H9 (cell line): Measurements from ENCODE around the gene DOC2A. TPM values are rescaled to one million over a fixed set of nuclear protein-coding genes. Genes with fewer than 3 reads are reported as not detected.

ENCODE experiments used
- DNase-seq: peaks from one replicate; pipeline ENCODE4 v3.0.0-alpha.2; 2017
- H2AFZ ChIP-seq: one replicate; pipeline ENCODE4 v1.6.1; 2013; ENCODE audit warnings: mild to moderate bottlenecking, low read length, control low read depth, moderate library complexity
- H2AK5ac ChIP-seq: 2 replicates; pipeline ENCODE4 v1.6.1; 2013; ENCODE audit warnings: low read length, control low read depth, mixed read lengths; ENCODE audit not compliant: insufficient read length
- H2BK120ac ChIP-seq: one replicate; pipeline ENCODE4 v1.6.1; 2013; ENCODE audit warnings: low read depth, mild to moderate bottlenecking, low read length, control low read depth, inconsistent platforms; ENCODE audit not compliant: poor library complexity, severe bottlenecking
- H2BK12ac ChIP-seq: 2 replicates; pipeline ENCODE4 v1.6.1; 2013; ENCODE audit warnings: low read length, control low read depth, mixed read lengths, low read depth; ENCODE audit not compliant: insufficient read length
- H2BK15ac ChIP-seq: 2 replicates; pipeline ENCODE4 v1.6.1; 2013; ENCODE audit warnings: low read depth, low read length, control low read depth
- H2BK20ac ChIP-seq: one replicate; pipeline ENCODE4 v1.6.1; 2013; ENCODE audit warnings: low read depth, mild to moderate bottlenecking, low read length, control low read depth, inconsistent platforms; ENCODE audit not compliant: poor library complexity, severe bottlenecking
- H2BK5ac ChIP-seq: 2 replicates; pipeline ENCODE4 v1.6.1; 2013; ENCODE audit warnings: low read length, control low read depth, mixed read lengths; ENCODE audit not compliant: insufficient read length
- H3K14ac ChIP-seq: 2 replicates; pipeline ENCODE4 v1.6.1; 2013; ENCODE audit warnings: low read length, control low read depth; ENCODE audit not compliant: insufficient read depth
- H3K18ac ChIP-seq: 2 replicates; pipeline ENCODE4 v1.6.1; 2013; ENCODE audit warnings: low read depth, mild to moderate bottlenecking, mixed read lengths, low read length, control low read depth; ENCODE audit not compliant: insufficient read length
- H3K23ac ChIP-seq: 2 replicates; pipeline ENCODE4 v1.6.1; 2013; ENCODE audit warnings: low read length, control low read depth, mixed read lengths, low read depth; ENCODE audit not compliant: insufficient read length
- H3K23me2 ChIP-seq: 2 replicates; pipeline ENCODE4 v1.6.1; 2013; ENCODE audit warnings: low read depth, mild to moderate bottlenecking, mixed read lengths, low read length, control low read depth; ENCODE audit not compliant: insufficient read length, poor library complexity, severe bottlenecking
- H3K27ac ChIP-seq: 2 replicates; pipeline ENCODE4 v1.5.1; 2013; ENCODE audit warnings: low read length, control low read depth, mixed read lengths, low read depth; ENCODE audit not compliant: insufficient read length
- H3K27me3 ChIP-seq: 2 replicates; pipeline ENCODE4 v1.6.1; 2013; ENCODE audit warnings: low read length, control low read depth, inconsistent platforms; ENCODE audit not compliant: insufficient read depth
- H3K4ac ChIP-seq: 2 replicates; pipeline ENCODE4 v1.6.1; 2013; ENCODE audit warnings: low read depth, mild to moderate bottlenecking, control low read depth, inconsistent platforms, low read length, moderate library complexity
- H3K4me1 ChIP-seq: 2 replicates; pipeline ENCODE4 v1.6.1; 2013; ENCODE audit warnings: low read length, control low read depth, inconsistent platforms; ENCODE audit not compliant: insufficient read depth
- H3K4me2 ChIP-seq: 2 replicates; pipeline ENCODE4 v1.6.1; 2013; ENCODE audit warnings: low read length, control low read depth, mixed read lengths; ENCODE audit not compliant: insufficient read length, insufficient read depth
- H3K56ac ChIP-seq: 2 replicates; pipeline ENCODE4 v1.6.1; 2013; ENCODE audit warnings: low read depth, mild to moderate bottlenecking, mixed read lengths, low read length, control low read depth; ENCODE audit not compliant: insufficient read length
- H3K79me1 ChIP-seq: 2 replicates; pipeline ENCODE4 v1.6.1; 2013; ENCODE audit warnings: low read depth, mild to moderate bottlenecking, moderate library complexity, low read length, control low read depth, inconsistent platforms; ENCODE audit not compliant: insufficient read depth, poor library complexity, severe bottlenecking
- H3K79me2 ChIP-seq: 2 replicates; pipeline ENCODE4 v1.6.1; 2013; ENCODE audit warnings: low read length, control low read depth, inconsistent platforms; ENCODE audit not compliant: insufficient read depth
- H3K9ac ChIP-seq: 2 replicates; pipeline ENCODE4 v1.6.1; 2013; ENCODE audit warnings: low read length, control low read depth, mixed read lengths; ENCODE audit not compliant: insufficient read length; ENCODE audit errors: extremely low read depth
- H3K9me3 ChIP-seq: one replicate; pipeline ENCODE4 v1.6.1; 2013; ENCODE audit warnings: low read depth, low read length, inconsistent platforms; ENCODE audit not compliant: control insufficient read depth
- H3T11ph ChIP-seq: one replicate; pipeline ENCODE4 v1.6.1; 2013; ENCODE audit warnings: mild to moderate bottlenecking, low read length, control low read depth, inconsistent platforms
- H4K20me1 ChIP-seq: one replicate; pipeline ENCODE4 v1.6.1; 2013; ENCODE audit not compliant: control insufficient read depth, insufficient read length, insufficient read depth
- H4K5ac ChIP-seq: 2 replicates; pipeline ENCODE4 v1.6.1; 2013; ENCODE audit warnings: low read depth, mild to moderate bottlenecking, mixed read lengths, low read length, control low read depth; ENCODE audit not compliant: insufficient read length
- H4K8ac ChIP-seq: replicated peaks from 2 replicates; pipeline ENCODE4 v1.6.1; 2013; ENCODE audit warnings: low read length, control low read depth, mixed read lengths, low read depth; ENCODE audit not compliant: insufficient read length
- H4K91ac ChIP-seq: 2 replicates; pipeline ENCODE4 v1.6.1; 2013; ENCODE audit warnings: low read depth, mild to moderate bottlenecking, moderate library complexity, mixed read lengths, low read length, control low read depth; ENCODE audit not compliant: insufficient read length
- H3K27ac Mint-ChIP-seq, 3 experiments: 2 replicates in 2 of 3; 3 replicates in 1 of 3; pipeline ENCODE4 v1.8.0; 2020 to 2021; ENCODE audit warnings: mixed read lengths in 3 of 3, mild to moderate bottlenecking in 1 of 3, moderate library complexity in 1 of 3
- H3K27me3 Mint-ChIP-seq: 2 replicates; pipeline ENCODE4 v1.8.0; 2021; ENCODE audit warnings: low read depth, mild to moderate bottlenecking, moderate library complexity, mixed read lengths
- H3K36me3 Mint-ChIP-seq, 3 experiments: 2 replicates in 2 of 3; 3 replicates in 1 of 3; pipeline ENCODE4 v1.8.0; 2020 to 2021; ENCODE audit warnings: low read depth in 3 of 3, mixed read lengths in 3 of 3; ENCODE audit not compliant: insufficient read depth in 1 of 3
- H3K4me1 Mint-ChIP-seq, 2 experiments: 2 replicates each; pipeline ENCODE4 v1.8.0; 2020; ENCODE audit warnings: mixed read lengths in 2 of 2
- H3K4me3 Mint-ChIP-seq, 2 experiments: 2 replicates in 1 of 2; 3 replicates in 1 of 2; pipeline ENCODE4 v1.8.0; 2020 to 2021; ENCODE audit warnings: mild to moderate bottlenecking in 2 of 2, mixed read lengths in 2 of 2, moderate library complexity in 1 of 2
- H3K9me3 Mint-ChIP-seq, 2 experiments: 2 replicates in 1 of 2; 3 replicates in 1 of 2; pipeline ENCODE4 v1.8.0; 2020; ENCODE audit warnings: mild to moderate bottlenecking in 2 of 2, mixed read lengths in 2 of 2, moderate library complexity in 1 of 2
- CTCF ChIP-seq: fragments of 200-600 bp; sonication (generic); conservative IDR thresholded peaks from 3 replicates; pipeline ENCODE4 v1.8.0; 2021; ENCODE audit warnings: antibody characterized with exemption, mild to moderate bottlenecking
- WGBS: extraction: QIAGEN DNeasy Blood & Tissue Kit; methylation state at CpG from one replicate; pipeline ENCODE4 v1.1.7; 2013; ENCODE audit warnings: missing lambda C conversion rate, low lambda C conversion rate, mixed read lengths; ENCODE audit not compliant: insufficient read length; ENCODE audit errors: extremely low coverage; 5-methylcytosine and 5-hydroxymethylcytosine counted together
- total RNA-seq: library from RNA; stranded (reverse); gene quantifications from 2 replicates; pipeline ENCODE4 v1.2.1, GENCODE V29; 2021

Gene DOC2A
- total RNA-seq, 1 experiment from 2014 or later, result 12.2 TPM

GRCh38 chr16:30004424-30004776 lies 6.4 kb downstream of the DOC2A start:
- Histone ChIP-seq H3K4me2 (no peak overlapping the region), H3K4ac (no peak overlapping the region), H3K23ac (no peak overlapping the region), H3K4me1 (peaks cover 2% of the 10 kb centered on the region; the same call in 1 of the 2 replicates), H3K9ac (no peak overlapping the region), H2AK5ac (no peak overlapping the region), H3K79me1 (no peaks in the 10 kb centered on the region), H3K23me2 (peaks cover 5% of the 10 kb centered on the region), H2BK12ac (no peak overlapping the region), H4K91ac (no peak overlapping the region), H3K56ac (no peak overlapping the region), H2BK120ac (no peak overlapping the region), H3K27me3 (no peaks in the 10 kb centered on the region), H2BK20ac (no peak overlapping the region), H3K9me3 (no peaks in the 10 kb centered on the region), H3K14ac (no peak overlapping the region), H2AFZ (no peak overlapping the region), H4K8ac (no peak overlapping the region), H2BK5ac (no peak overlapping the region), H4K20me1 (no peaks in the 10 kb centered on the region), H4K5ac (no peak overlapping the region), H3K27ac (no peak overlapping the region), H3K18ac (no peak overlapping the region), H3K79me2 (no peaks in the 10 kb centered on the region), H3T11ph (no peak overlapping the region), H2BK15ac (no peak overlapping the region)
- Mint-ChIP-seq H3K27ac (peak overlapping the region in 2 of 3 experiments; percentile 63 to 80; a peak in 2 of 7 replicates), H3K9me3 (no peaks in the 10 kb centered on the region; a peak in 1 of 5 replicates), H3K36me3 (peaks cover 20 to 32% (median 24%) of the 10 kb centered on the region in 3 experiments), H3K27me3 (peaks cover 14% of the 10 kb centered on the region), H3K4me3 (peak overlapping the region in 1 of 2 experiments; percentile 17; a peak in 1 of 5 replicates), H3K4me1 (peaks cover 0 to 25% of the 10 kb centered on the region in 2 experiments; a peak in 2 of 4 replicates)
- WGBS, result no CpG with 5 or more reads among the region's 19 CpGs
- no peak for DNase-seq
- no peak for TF ChIP-seq CTCF
